G401 (cell line): ENCODE data around the gene OR52I2. TPM values are rescaled to one million over a fixed set of nuclear protein-coding genes. Genes with fewer than 3 reads are reported as not detected.

Source experiments
- DNase-seq: peaks from one replicate; pipeline ENCODE4 v3.0.0-alpha.2; 2015; ENCODE audit warnings: low spot score
- in situ Hi-C: cut with HindIII; loops from 2 replicates; pipeline ENCODE4 v1.10.0; 2016; ENCODE audit warnings: low sequenced_read_pairs, mixed read lengths
- total RNA-seq: library from RNA; depleted of rRNA; stranded (reverse); fragments of >200 nt; shearing (Covaris generic); gene quantifications from 2 replicates; pipeline ENCODE4 v1.2.3, GENCODE V29; 2014; rRNA removed

The OR52I2 gene
- not detected in 2 replicates for total RNA-seq

DNA sequence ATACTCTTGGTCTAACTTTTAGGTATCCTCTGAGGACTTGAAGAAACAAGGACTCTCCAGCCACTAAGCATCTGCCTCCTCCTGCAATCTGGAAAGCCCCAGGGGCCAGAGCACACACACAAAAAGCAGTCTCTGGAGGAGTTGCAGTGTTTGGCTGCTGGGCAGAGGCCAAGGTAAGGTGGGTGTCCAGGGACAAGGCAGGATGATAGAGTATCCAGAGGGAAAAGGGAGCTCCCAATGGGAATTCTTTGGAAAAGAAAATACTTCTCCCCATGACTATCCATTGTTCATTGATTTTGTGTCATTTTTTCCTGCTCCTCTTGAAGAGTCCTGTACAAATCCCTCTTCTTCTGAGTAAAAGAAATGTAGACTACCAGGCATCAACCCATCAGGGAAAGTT is at the start of gene OR52I2:
OR52I2 (plus strand) TSS at position 301 of the 400 bp plus-strand sequence.
- in situ Hi-C loops: no loop called here
- no peak for DNase-seq

DNA sequence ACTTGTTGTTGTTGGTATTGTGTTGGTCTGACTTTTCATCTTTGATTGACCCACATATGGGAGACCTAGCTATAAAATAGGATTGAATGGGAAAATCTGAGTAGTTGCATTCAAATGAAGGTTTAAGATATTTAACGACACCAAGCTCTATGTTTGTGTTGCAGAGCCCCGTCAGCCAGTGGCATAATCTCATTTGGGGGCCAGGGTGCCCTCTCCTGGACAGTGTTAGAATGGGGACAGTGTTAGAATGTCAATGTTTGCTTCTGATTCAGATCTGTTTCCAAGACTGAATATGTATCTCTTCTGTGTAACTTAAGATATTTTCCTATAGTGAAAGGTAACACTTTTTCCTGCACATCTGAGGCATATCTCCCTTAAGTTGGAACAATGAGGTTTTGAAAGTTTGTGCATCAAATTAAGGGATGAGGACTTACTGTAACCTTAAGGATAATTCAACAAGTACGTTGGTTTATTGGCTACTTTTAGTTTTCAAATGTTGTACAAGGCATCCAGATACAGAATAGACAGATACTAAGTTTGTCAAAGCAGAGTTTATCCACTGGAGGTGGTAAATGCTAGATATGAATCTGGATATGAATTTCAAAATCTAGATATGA is 41.8 kb upstream of the OR52I2 start:
- peak; percentile 20 for DNase-seq
- in situ Hi-C loops: no loop called here

DNA sequence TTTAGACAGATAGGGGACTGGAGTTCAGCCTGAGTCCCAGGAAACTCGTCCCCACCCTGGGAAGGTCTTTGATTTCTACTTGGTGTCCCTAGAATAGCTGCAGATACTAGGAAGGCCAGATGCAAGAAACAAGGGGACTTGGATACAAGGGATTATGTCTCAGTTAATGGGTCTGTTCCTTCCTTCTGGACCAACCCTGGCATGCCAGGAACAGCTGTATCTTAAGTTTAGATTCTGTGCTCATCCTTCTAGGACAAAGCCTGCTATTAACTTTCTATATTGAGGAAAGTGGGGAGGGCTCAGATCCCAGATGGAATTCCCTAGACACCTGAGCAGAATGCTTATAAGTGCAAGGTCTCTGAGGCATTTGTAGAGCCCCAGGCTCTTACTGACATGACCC is 40.5 kb upstream of the OR52I2 start:
- in situ Hi-C loops: no loop called here
- DNase-seq: no peak

DNA sequence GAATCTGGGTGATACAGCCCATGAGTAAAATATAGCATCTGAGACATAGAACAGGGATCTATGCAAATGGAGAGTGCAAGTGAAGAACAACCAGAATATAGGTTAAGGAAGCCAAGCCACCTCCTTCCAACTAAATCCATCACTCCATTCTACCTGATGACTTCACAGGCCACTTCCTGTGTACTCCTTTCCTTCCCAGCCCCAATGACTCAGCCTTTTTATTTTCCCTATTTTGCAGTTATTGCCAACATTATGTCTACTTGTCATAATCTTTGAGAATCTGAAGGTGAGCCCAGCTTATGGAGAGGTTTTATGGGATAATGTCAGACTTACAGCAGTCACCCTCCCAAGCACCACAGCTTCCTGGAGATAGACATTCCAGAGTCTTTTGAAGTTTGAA is 38.0 kb upstream of the OR52I2 start:
- in situ Hi-C loops: no loop called here

DNA sequence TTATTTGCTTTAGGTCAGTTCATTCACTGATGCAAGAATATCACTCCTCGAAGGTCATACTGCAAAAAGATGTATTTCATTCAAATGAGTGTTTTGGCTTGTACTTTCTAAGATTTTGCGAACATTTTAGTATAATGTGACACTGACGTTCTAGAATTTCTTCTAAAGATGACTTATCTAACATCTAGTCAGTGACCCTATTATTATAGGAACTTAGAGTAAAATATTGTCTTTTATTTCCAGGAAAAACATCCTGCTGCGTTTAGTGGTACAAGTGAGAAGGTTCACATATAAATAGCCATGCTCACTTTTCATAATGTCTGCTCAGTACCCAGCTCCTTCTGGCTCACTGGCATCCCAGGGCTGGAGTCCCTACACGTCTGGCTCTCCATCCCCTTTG is 36.7 kb upstream of the OR52I2 start, which contains the start of gene OR52M1:
OR52M1 (plus strand) TSS at position 301 of the 400 bp plus-strand sequence; CDS start at position 301, 0 bp downstream.
- no peak for DNase-seq
- in situ Hi-C loops: no loop called here

More for the DNA sequence above, 38.0 kb upstream of the OR52I2 start:
- DNase-seq: no peak

DNA sequence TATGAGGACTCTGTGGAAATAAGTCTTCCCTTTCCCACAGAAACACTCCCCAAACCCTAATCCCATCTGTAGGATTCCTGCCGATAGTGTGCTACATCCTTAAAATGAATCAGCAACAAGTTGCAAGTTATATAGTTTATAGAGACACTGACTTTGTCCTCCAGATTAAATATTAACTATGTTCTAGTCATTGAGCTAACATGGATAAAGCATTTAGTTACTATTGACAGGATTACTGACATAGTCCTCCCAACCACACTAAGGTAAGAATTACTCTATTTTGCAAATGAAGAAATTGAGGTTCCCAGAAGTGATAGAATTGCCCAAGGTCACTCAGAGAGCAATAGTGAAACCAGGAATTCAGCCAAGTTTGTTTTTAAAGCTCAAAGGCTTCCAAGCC is 34.7 kb upstream of the OR52I2 start:
- in situ Hi-C loops: no loop called here
- no peak for DNase-seq

DNA sequence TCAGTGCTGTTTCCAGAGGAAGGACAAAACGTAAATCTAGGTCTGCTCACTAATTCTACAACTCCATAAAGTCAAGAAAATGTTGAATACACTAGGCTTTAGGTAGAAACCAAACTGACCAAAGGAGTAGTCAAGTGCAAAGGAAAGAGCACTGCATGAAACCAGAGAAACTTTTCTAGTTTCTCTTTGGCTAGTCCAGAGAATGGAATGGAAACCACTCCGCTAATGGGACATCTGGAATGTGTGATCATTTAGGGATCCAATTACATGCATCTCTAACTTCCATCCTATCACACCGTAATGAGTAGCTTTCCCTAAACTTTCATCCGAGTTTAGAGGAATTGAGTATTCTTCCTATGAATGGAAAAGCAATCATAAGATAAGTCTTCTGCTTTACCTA is 34.1 kb upstream of the OR52I2 start:
- DNase-seq: no peak
- in situ Hi-C loops: no loop called here

DNA sequence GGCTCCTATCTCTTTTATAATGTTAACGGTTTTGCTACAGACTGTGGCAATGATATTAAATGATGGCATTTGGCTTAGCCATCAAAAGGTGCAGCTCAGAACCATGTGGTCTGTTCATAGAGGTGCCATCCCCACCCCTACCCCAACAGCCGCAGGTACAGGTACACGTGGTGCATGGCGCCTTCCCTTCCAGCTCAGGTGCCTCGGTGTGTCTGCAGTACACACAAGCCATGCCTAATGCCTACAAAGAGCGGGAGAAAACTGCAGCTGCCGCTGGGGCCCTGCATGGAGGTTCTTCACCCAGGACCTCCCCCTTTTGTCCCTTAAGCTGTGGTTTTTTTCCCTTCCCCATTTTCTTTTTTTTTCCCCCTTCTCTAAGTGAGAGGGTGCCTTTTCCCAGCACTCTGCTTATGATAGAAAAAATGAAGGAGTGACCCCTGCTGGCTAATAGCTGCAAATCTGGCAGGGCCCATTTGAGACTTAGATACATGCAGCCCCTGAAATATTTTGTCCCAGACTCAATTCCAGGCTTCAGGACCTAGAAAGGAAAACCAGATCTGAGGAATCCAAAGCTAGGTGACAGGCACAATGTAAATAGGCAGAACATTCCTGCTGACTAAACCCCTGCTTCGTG is 30.1 kb upstream of the OR52I2 start:
- in situ Hi-C loops: no loop called here

DNA sequence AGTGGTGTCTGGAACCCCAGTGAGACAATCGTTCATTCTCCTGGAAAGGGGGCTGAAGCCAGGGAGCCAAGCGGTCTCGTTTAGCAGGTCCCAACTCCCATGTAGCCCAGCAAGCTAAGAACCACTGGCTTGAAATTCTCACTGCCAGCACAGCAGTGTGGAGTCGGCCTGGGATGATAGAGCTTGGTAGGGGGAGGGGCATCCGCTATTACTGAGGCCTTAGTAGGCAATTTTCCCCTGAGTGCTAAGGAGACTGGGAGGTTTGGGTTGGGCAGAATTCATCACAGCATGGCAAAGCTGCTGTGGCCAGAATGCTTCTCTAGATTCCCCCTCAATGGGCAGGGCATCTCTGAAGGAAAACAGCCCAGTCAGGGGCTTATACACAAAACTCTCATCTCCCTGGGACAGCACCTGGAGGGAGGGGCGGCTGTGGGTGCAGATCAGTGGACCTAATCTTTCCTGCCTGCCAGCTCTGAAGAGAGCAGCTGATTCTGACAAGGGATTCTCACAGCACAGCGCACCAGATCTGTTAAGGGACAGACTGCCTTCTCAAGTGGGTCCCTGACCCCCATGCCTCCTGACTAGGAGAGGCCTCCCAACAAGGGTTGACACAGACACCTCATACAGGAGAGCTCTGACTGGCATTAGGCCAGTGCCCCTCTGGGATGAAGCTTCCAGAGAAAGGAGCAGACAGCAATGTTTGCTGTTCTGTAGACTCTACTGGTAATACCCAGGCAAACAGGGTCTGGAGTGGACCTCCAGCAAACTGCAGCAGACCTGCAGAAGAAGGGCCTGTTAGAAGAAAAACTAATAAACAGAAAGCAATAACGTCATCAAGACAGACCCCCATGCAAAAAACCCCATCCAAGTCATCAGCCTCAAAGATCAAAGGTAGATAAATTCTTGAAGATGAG is 21.8 kb upstream of the OR52I2 start:
- DNase-seq: no peak
- in situ Hi-C loops: no loop called here

More for the DNA sequence above, 30.1 kb upstream of the OR52I2 start:
- DNase-seq: no peak

DNA sequence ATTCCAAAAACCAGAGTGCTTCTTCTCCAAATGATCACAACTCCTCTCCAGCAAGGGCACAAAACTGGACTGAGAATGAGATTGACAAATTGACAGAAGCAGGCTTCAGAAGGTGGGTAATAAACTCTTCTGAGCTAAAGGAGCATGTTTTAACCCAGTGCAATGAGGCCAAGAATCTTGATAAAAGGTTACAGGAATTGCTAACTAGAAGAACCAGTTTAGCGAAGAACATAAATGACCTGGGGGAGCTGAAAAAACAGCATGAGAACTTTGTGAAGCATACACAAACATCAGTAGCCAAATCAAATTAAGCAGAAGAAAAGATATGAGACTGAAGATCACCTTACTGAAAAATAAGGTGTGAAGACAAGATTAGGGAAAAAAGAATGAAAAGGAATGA is 21.1 kb upstream of the OR52I2 start:
- in situ Hi-C loops: no loop called here
- DNase-seq: no peak

DNA sequence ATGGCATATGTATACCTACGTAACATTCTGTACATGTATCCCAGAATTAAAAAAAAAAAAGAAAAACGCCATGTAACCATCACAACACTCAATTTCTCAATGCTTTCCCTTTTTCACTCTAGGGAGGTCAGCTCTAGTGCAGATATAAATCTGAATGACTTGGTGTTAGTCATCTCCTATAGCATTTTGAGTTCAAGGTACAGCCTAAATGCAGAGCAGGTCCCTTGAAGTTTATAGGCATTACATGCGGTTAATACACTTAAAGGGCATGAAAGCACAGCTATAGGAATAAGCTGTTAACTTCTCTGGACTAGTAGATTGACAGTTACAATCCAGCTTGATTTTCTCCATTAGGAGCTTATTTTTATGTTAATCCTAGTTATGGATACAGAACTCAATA is 16.2 kb upstream of the OR52I2 start:
- in situ Hi-C loops: no loop called here
- no peak for DNase-seq

DNA sequence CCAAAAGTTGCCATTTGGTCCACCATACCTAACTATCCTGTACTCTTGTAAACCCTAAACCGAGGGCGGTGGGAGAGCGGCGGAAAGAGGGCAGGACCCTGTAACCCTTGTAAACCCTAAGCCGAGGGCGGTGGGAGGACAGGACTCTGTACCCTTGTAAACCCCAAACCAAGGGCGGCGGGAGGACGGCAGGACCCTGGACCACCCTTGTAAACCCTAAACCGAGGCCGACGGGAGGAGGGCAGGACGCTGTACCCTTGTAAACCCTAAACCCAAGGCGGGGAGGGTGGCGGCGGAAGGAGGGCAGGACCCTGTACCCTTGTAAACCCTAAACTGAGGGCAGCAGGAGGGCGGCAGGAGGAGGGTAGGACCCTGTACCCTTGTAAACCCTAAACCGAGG is 12.5 kb upstream of the OR52I2 start:
- in situ Hi-C loops: no loop called here

DNA sequence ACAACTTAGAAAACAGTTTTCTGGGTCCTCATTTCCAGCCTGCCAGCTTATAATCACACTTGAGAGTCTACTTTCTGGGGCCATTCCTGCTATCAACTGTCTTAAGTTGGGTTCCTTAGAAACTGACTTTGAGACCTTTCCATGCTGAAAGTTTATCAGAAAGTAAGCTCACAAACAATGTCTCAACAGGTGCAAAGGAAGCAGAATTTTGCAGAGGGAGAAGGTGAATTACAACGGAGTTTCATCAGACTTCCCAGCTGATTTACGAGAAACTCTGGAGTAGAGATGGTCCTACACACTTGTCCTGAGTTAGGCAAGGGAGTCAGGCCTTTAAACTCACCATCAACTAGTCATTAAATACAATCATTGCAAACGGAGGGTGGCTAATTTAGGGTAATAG is 4.7 kb upstream of the OR52I2 start:
- no peak for DNase-seq
- in situ Hi-C loops: no loop called here

More for the DNA sequence above, 12.5 kb upstream of the OR52I2 start:
- no peak for DNase-seq

DNA sequence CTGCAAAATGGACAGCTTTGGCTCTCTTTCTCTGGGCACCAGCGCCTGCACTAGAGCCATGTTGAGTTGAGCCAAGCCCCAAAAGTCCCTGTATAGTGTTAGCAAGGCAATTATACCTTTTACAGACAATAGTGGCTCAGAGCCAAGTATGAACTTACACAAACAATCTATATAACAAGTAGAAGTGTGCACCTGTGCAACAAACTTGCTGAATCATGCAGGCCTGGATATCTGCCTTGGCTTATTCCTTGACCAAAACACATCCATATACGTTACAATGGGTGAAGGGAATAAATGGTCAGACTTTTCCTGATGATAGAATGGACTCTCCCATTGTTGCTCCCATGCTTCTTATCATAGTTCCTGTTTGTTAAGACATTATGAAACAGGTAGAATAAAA is 3.8 kb upstream of the OR52I2 start:
- in situ Hi-C loops: no loop called here
- DNase-seq: no peak

DNA sequence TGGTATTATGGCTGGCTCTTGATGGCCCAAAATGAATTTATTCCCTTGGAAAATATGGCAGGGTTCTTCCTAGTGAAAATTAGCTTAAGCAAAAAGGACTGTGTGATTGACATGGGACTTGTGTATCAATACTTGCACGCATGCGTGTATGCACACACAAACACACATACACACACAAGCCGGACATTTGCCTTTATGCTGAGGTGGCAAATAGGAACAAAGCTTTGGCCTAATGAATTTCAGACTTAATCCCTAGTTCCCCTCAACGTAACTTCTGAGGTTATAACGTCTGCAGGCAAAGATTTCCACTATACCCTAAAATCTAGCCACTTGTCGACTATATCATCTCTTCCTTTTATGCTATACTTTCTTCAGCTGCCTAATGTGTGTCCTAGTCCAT is 2.9 kb upstream of the OR52I2 start:
- in situ Hi-C loops: no loop called here
- no peak for DNase-seq

DNA sequence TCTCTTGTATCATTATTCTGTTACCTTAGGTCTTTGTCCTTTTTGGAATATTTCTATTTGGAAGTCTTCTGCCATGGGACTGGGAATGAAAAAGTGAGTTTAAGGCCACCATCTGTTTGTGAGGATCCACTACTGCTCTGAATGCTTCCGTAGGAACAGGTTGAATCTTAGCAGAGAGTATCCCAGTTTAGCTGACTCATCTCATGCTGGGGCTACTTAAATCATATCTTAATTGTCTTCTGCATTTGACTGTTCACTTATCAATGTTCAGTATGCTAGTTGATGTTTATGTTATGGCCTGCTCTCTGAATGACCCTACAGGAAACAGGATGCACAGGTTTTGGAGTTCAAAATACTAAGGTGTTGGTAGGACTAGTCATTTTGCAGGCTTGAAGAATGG is 1.4 kb upstream of the OR52I2 start:
- in situ Hi-C loops: no loop called here
- no peak for DNase-seq

DNA sequence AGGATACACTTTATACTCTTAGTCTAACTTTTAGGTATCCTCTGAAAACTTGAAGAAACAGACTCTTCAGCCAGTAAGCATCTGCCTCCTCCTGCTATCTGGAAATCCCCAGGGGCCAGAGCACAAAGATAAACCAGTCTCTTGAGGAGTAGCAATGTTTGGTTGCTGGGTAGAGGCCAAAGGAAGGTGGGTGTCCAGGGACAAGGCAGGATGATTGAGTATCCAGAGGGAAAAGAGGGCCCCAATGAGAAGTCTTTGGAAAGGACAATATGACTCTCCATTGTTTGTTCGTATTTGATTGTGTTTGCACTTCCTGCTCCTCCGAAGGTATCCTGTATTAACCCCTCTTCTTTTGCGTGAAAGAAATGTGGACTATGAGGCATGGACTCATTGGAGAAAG is 7.5 kb downstream of the OR52I2 start:
- DNase-seq: no peak

DNA sequence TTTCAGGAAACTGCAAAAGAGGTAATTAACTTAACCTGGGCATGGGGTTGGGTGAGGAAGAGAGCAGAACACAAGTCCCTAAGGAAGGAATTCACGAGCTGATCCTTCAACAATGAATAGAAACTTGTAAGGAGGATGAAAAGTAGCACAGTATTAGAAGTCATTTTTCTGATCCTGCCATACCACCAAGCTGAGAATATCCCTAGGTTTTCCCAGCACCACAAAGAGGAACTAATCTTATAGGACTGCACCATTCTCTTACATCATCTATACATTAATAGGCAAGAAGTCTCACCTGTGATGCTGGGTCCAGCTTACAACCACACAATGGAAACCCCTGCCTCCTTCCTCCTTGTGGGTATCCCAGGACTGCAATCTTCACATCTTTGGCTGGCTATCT is 12.2 kb downstream of the OR52I2 start, which contains the start of gene OR52I1:
OR52I1 (plus strand) TSS at position 301 of the 400 bp plus-strand sequence; CDS start at position 301, 0 bp downstream.
- in situ Hi-C loops: no loop called here
- no peak for DNase-seq

More for the DNA sequence above, 7.5 kb downstream of the OR52I2 start:
- in situ Hi-C loops: no loop called here

DNA sequence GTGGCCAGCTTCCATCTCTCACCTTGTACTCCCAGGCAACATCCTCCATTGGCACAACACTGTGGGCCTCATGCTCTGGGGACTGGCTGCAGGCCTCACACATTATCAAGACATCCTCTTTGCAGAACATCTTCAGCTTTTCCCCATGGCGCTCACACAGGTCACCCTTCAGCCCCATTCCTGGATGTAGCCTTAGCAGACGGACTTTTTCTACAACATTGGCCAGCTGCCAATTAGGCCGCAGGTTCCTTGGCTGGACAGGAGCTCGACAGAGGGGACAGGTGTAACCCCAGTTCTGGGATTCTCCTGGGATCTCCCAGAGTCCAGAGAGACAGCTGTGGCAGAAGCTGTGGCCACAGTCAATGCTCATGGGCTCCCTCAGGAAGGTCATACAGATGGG is 23.5 kb downstream of the OR52I2 start:
- no peak for DNase-seq
- in situ Hi-C loops: no loop called here
